A673 (cell line): Measurements from ENCODE around the gene PLVAP.

Experiments used
- EZH2 ChIP-seq: fragments of 200-600 bp; sonication (generic); IDR thresholded peaks from 2 replicates; pipeline ENCODE4 v1.6.1; 2017; ENCODE audit warnings: borderline replicate concordance, low read depth, mild to moderate bottlenecking, mixed read lengths, antibody characterized with exemption, low read length; ENCODE audit not compliant: poor library complexity, severe bottlenecking
- TF ChIP-seq, protein P1 (sequence below): fragments of 300-800, 200-600 bp; sonication (generic); conservative IDR thresholded peaks from 2 replicates; pipeline ENCODE4 v1.5.1; 2017; ENCODE audit warnings: low read depth, mild to moderate bottlenecking, antibody characterized with exemption, low read length, moderate library complexity, mixed read lengths

DNA sequence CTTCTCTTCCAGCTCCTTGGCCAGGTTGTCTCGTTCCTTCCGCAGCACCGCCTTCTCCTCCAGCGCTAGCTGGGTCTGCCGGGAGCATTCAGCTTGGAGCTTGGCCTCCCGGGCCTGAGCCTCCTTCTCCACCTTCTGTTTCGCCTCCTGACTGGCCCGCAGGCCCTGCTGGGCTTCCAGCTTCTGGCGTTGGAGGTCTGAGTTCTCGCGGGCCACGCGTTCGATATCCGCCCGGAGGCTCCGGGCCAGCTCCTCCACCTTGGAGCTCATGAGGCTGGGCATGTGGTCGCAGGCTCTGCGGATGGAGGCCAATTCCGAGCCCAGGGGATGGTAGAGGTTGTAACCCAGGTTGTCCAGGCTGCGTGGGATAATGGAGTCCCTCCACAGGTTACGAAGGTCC is 11.8 kb downstream of the PLVAP start:
- TF ChIP-seq, protein P1, sequence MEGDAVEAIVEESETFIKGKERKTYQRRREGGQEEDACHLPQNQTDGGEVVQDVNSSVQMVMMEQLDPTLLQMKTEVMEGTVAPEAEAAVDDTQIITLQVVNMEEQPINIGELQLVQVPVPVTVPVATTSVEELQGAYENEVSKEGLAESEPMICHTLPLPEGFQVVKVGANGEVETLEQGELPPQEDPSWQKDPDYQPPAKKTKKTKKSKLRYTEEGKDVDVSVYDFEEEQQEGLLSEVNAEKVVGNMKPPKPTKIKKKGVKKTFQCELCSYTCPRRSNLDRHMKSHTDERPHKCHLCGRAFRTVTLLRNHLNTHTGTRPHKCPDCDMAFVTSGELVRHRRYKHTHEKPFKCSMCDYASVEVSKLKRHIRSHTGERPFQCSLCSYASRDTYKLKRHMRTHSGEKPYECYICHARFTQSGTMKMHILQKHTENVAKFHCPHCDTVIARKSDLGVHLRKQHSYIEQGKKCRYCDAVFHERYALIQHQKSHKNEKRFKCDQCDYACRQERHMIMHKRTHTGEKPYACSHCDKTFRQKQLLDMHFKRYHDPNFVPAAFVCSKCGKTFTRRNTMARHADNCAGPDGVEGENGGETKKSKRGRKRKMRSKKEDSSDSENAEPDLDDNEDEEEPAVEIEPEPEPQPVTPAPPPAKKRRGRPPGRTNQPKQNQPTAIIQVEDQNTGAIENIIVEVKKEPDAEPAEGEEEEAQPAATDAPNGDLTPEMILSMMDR: no peak
- TF ChIP-seq EZH2: no peak
